Measurements from ENCODE around the gene JPH2. TPM values are rescaled to one million over a fixed set of nuclear protein-coding genes. Genes with fewer than 3 reads are reported as not detected.

Gene JPH2
- total RNA-seq, 1 experiment from 2014 or later = 0.17 TPM

GRCh38 chr20:44123251-44123650 lies 63.7 kb downstream of the JPH2 start:
- CTCF ChIA-PET = no interaction called here
- POLR2A ChIA-PET = no interaction called here

More at GRCh38 chr20:44123251-44123650, 63.7 kb downstream of the JPH2 start:
- H3K79me2 ChIP-seq (ENCODE audit: insufficient read depth, low read length) = no peaks in the 10 kb centered on the region
- H3K9me2 ChIP-seq (ENCODE audit: insufficient read depth) = no peaks in the 10 kb centered on the region
- H3K4me3 ChIP-seq (replicated peaks in 1 of 2; ENCODE audit: low read depth in 1 of 2, low read length in 2 of 2) = no peak overlapping the region
- no peaks in the 10 kb centered on the region for H3K9me3 ChIP-seq (ENCODE audit: control insufficient read depth in 1 of 2, insufficient read depth in 1 of 2, low read depth in 1 of 2, low read length in 2 of 2)
- intact Hi-C loops (cut with micrococcal nuclease) = no loop called here
- H3K27ac ChIP-seq (ENCODE audit: low read depth, low read length) = no peak overlapping the region
- no peak for DNase-seq (ENCODE audit: low read depth, low spot score)
- no peaks in the 10 kb centered on the region for H3K27me3 ChIP-seq (ENCODE audit: insufficient read depth, low read length)
- H2AFZ ChIP-seq (ENCODE audit: low read depth, low read length, poor library complexity, severe bottlenecking) = no peak overlapping the region
- no TSS peak for BruUV-seq (replicated peaks)
- no peaks in the 10 kb centered on the region for H3K4me1 ChIP-seq (ENCODE audit: control insufficient read depth in 1 of 2, insufficient read depth in 2 of 2, low read length in 2 of 2)
- no peaks in the 10 kb centered on the region for H3K36me3 ChIP-seq (ENCODE audit: control insufficient read depth in 1 of 2, insufficient read depth in 2 of 2, low read length in 2 of 2)
- H3K4me2 ChIP-seq (ENCODE audit: low read length) = no peak overlapping the region
- ATAC-seq = no peak
- RAD21 ChIA-PET (ENCODE audit: low non-redundant PET in 1 of 2, low total read pairs in 2 of 2, uncharacterized antibody in 2 of 2, unreplicated experiment in 2 of 2) = no interaction called here
- no peak overlapping the region for H3K9ac ChIP-seq (ENCODE audit: low read length)
- TF ChIP-seq REST (IDR thresholded peaks at IDR 0.05; ENCODE audit: low read depth) (no peak), CEBPB (IDR thresholded peaks at IDR 0.05; ENCODE audit: low read depth) (no peak), EGR1 (IDR thresholded peaks at IDR 0.05; ENCODE audit: low read depth) (no peak), ZNF274 (IDR thresholded peaks at IDR 0.05; ENCODE audit: low read depth, low read length) (no peak), EZH2phosphoT487 (IDR thresholded peaks at IDR 0.05; ENCODE audit: borderline replicate concordance) (no peak), POLR2A (IDR thresholded peaks at IDR 0.05; ENCODE audit: borderline replicate concordance, extremely low read depth, insufficient read depth, insufficient read length) (no peak), SIN3A (IDR thresholded peaks at IDR 0.05; ENCODE audit: low read depth) (no peak), ZFX (IDR thresholded peaks at IDR 0.05) (no peak), ELF1 (IDR thresholded peaks at IDR 0.05; ENCODE audit: borderline replicate concordance, low read depth) (no peak), EZH2 (IDR thresholded peaks at IDR 0.05) (no peak), SP1 (IDR thresholded peaks at IDR 0.05; ENCODE audit: low read depth) (no peak), CBX3 (IDR thresholded peaks at IDR 0.05; ENCODE audit: low read depth) (no peak), POLR2AphosphoS5 (IDR thresholded peaks at IDR 0.05; ENCODE audit: low read depth, low read length) (no peak), ATF3 (IDR thresholded peaks at IDR 0.05) (no peak), JUND (IDR thresholded peaks at IDR 0.05) (no peak), CTCF (IDR thresholded peaks at IDR 0.05 in 2 of 3, conservative IDR thresholded peaks at IDR 0.05 in 1 of 3; ENCODE audit: borderline replicate concordance in 1 of 3, insufficient read depth in 1 of 3, low read depth in 2 of 3, low read length in 2 of 3) (no peak), YY1 (IDR thresholded peaks at IDR 0.05; ENCODE audit: extremely low read depth, insufficient replicate concordance, low read depth, low read length) (no peak), TCF7L2 (IDR thresholded peaks at IDR 0.05; ENCODE audit: borderline replicate concordance, extremely low read depth, insufficient read depth, insufficient read length) (no peak), SRF (IDR thresholded peaks at IDR 0.05; ENCODE audit: low read depth) (no peak)
- H4K20me1 ChIP-seq (ENCODE audit: insufficient read depth) = no peaks in the 10 kb centered on the region
